Fibroblast of lung (primary cell): ENCODE data around the gene ZEB2. TPM values are rescaled to one million over a fixed set of nuclear protein-coding genes. Genes with fewer than 3 reads are reported as not detected.

Source experiments
- DNase-seq, 2 donors: peaks; one replicate each; pipeline versions ENCODE4 v3.0.0 to v3.0.0-alpha.2; 2010; ENCODE audit warnings: low read depth in 2 of 2
- H2AFZ ChIP-seq: 2 replicates; pipeline ENCODE4 v1.5.1; 2012; ENCODE audit warnings: low read length, control low read depth, inconsistent platforms
- H3K27ac ChIP-seq: 2 replicates; pipeline ENCODE4 v1.5.1; 2011; ENCODE audit warnings: low read length, control low read depth; ENCODE audit not compliant: insufficient read depth
- H3K27me3 ChIP-seq: 2 replicates; pipeline ENCODE4 v1.5.1; 2011; ENCODE audit warnings: mild to moderate bottlenecking, low read length; ENCODE audit not compliant: control insufficient read depth, insufficient read depth
- H3K36me3 ChIP-seq: 2 replicates; pipeline ENCODE4 v1.5.1; 2011; ENCODE audit warnings: low read length; ENCODE audit not compliant: control insufficient read depth, insufficient read depth
- H3K4me1 ChIP-seq: 2 replicates; pipeline ENCODE4 v1.5.1; 2011; ENCODE audit warnings: low read length; ENCODE audit not compliant: control insufficient read depth, insufficient read depth; ENCODE audit errors: extremely low read depth
- H3K4me2 ChIP-seq: 2 replicates; pipeline ENCODE4 v1.5.1; 2011; ENCODE audit warnings: low read length, control low read depth; ENCODE audit not compliant: insufficient read depth; ENCODE audit errors: extremely low read depth
- H3K4me3 ChIP-seq, 4 experiments: fragments of 200-600 bp in 1 of 4; sonication (generic) in 1 of 4; replicated peaks in 1 of 4; 2 replicates each; pipeline ENCODE4 v1.5.1; 2011 to 2016; ENCODE audit warnings: low read length in 4 of 4, low read depth in 3 of 4, mild to moderate bottlenecking in 3 of 4, control low read depth in 2 of 4, inconsistent platforms in 1 of 4, mixed read lengths in 1 of 4; ENCODE audit not compliant: insufficient read depth in 1 of 4; ENCODE audit errors: control extremely low read depth in 1 of 4
- H3K79me2 ChIP-seq: 2 replicates; pipeline ENCODE4 v1.5.1; 2012; ENCODE audit warnings: mild to moderate bottlenecking, low read length, inconsistent platforms; ENCODE audit not compliant: control insufficient read depth, insufficient read depth
- H3K9ac ChIP-seq: 2 replicates; pipeline ENCODE4 v1.5.1; 2011; ENCODE audit warnings: mild to moderate bottlenecking, low read length, control low read depth; ENCODE audit not compliant: insufficient read depth
- H3K9me3 ChIP-seq: 2 replicates; pipeline ENCODE4 v1.5.1; 2012; ENCODE audit warnings: low read depth, low read length; ENCODE audit not compliant: control insufficient read depth, insufficient read depth
- H4K20me1 ChIP-seq: 2 replicates; pipeline ENCODE4 v1.5.1; 2011; ENCODE audit warnings: low read length; ENCODE audit not compliant: control insufficient read depth, insufficient read depth; ENCODE audit errors: extremely low read depth
- EZH2 ChIP-seq: IDR thresholded peaks from 2 replicates; pipeline ENCODE4 v1.5.1; 2012; ENCODE audit warnings: low read length, control low read depth, mild to moderate bottlenecking; ENCODE audit errors: missing control alignments
- polyA plus RNA-seq, 2 donors: library from polyadenylated mRNA; depleted of rRNA in 1 of 2; stranded (reverse) in 1 of 2; unstranded in 1 of 2; fragments of >200 nt; gene quantifications; 2 replicates each; pipeline ENCODE4 v1.2.1, GENCODE V29; 2011 to 2012; ENCODE audit warnings: missing spikeins in 1 of 2
- total RNA-seq: library from RNA; depleted of rRNA; stranded (reverse); fragments of >200 nt; gene quantifications from 2 replicates; pipeline ENCODE4 v1.2.1, GENCODE V29; 2014
- TF ChIP-seq, protein P1 (sequence below), 2 donors: IDR thresholded peaks in 1 of 2; conservative IDR thresholded peaks in 1 of 2; 1 replicate in 1 of 2; 2 replicates in 1 of 2; pipeline ENCODE4 v1.5.1; 2011 to 2012; ENCODE audit warnings: low read length in 2 of 2, control low read depth in 1 of 2, inconsistent platforms in 1 of 2, low read depth in 1 of 2, mild to moderate bottlenecking in 1 of 2

ZEB2 gene
- total and polyA plus RNA-seq, 2 donors (not counting 1 experiment from before 2014, with no cell fraction given): 91.0 to 130 TPM

DNA sequence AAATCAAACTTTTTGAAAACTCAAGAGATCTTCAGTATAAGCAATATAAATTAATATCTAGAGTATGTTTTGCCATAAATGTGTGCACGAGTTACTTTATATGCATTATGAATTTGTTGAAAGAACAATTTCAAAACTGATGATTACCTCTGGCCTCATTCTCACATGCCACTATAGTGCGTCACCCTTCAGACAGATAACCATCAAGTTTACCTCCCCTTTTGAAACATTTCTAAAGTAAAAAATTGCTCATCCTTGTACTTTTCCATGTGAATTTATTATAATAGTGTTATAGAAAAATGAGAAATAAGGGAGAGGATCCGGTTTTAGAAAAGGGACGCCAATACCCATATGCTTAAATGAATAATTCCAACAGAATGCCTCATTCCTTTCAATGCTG lies 38.3 kb downstream of the ZEB2 start:
- Histone ChIP-seq H4K20me1 (no peaks in the 10 kb centered on the region), H2AFZ (no peak overlapping the region), H3K4me2 (no peak overlapping the region), H3K27ac (no peak overlapping the region), H3K36me3 (no peaks in the 10 kb centered on the region), H3K9me3 (no peaks in the 10 kb centered on the region), H3K27me3 (no peaks in the 10 kb centered on the region), H3K79me2 (peaks cover 64% of the 10 kb centered on the region), H3K9ac (no peak overlapping the region), H3K4me1 (peaks cover 25% of the 10 kb centered on the region), H3K4me3 (no peak overlapping the region)
- no peak for DNase-seq
- TF ChIP-seq, protein P1, sequence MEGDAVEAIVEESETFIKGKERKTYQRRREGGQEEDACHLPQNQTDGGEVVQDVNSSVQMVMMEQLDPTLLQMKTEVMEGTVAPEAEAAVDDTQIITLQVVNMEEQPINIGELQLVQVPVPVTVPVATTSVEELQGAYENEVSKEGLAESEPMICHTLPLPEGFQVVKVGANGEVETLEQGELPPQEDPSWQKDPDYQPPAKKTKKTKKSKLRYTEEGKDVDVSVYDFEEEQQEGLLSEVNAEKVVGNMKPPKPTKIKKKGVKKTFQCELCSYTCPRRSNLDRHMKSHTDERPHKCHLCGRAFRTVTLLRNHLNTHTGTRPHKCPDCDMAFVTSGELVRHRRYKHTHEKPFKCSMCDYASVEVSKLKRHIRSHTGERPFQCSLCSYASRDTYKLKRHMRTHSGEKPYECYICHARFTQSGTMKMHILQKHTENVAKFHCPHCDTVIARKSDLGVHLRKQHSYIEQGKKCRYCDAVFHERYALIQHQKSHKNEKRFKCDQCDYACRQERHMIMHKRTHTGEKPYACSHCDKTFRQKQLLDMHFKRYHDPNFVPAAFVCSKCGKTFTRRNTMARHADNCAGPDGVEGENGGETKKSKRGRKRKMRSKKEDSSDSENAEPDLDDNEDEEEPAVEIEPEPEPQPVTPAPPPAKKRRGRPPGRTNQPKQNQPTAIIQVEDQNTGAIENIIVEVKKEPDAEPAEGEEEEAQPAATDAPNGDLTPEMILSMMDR (conservative IDR thresholded peaks at IDR 0.05 in 1 of 2, IDR thresholded peaks at IDR 0.05 in 1 of 2; ENCODE audit: low read depth in 1 of 2, low read length in 2 of 2): no peak
- no peak for TF ChIP-seq EZH2

DNA sequence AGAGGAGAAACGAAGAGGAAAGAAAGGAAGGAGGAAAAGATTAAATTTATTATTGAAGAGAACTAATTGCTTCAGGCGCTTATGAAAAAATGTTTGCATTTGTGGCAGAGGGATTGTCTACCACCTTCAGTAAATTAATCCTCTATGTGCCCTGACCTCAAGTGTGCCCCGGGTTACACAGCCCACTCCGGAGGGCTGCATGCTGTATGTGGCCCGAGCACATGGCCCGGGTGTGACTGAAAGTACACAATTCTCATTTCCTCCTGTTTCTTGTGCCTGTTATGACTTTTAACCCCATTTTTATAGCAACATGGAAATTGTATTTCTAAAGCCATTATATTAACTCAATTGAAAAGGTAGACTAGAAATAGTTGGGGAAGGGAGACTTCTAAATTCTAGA lies 38.8 kb downstream of the ZEB2 start:
- no peak for DNase-seq
- no peaks in the 10 kb centered on the region for H3K27me3 ChIP-seq
- peak overlapping the region; percentile 40 for H3K27ac ChIP-seq
- no peak overlapping the region for H3K4me3 ChIP-seq
- H3K9me3 ChIP-seq: no peaks in the 10 kb centered on the region
- no peaks in the 10 kb centered on the region for H3K36me3 ChIP-seq
- peaks cover 65% of the 10 kb centered on the region for H3K79me2 ChIP-seq
- TF ChIP-seq, protein P1 (conservative IDR thresholded peaks at IDR 0.05 in 1 of 2, IDR thresholded peaks at IDR 0.05 in 1 of 2; ENCODE audit: low read depth in 1 of 2, low read length in 2 of 2): no peak
- TF ChIP-seq EZH2: no peak
- peaks cover 31% of the 10 kb centered on the region for H3K4me1 ChIP-seq
- no peak overlapping the region for H3K4me2 ChIP-seq
- H4K20me1 ChIP-seq: no peaks in the 10 kb centered on the region
- H3K9ac ChIP-seq: no peak overlapping the region
- no peak overlapping the region for H2AFZ ChIP-seq

DNA sequence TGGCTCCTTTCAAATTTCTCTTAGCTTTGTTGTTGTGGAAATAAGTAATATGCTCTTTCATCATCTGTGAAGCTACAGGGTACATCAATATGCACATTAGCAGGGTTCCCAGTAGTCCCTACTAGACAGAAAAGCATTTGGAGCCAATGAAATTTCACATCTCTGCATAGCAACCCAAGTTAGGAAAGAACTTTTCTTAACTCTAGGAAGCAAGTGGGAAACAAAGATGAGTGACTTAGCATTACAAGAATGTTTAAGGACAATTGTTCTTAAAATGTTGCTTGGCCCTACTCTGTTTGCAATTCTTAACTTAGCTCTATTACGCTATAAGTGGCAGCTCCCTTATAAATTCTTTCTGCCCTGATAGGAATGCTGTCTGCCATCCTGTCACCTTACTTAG lies 39.6 kb downstream of the ZEB2 start:
- peaks cover 33% of the 10 kb centered on the region for H3K4me1 ChIP-seq
- no peaks in the 10 kb centered on the region for H3K36me3 ChIP-seq
- peaks cover 66% of the 10 kb centered on the region for H3K79me2 ChIP-seq
- H3K9ac ChIP-seq: no peak overlapping the region
- no peaks in the 10 kb centered on the region for H3K27me3 ChIP-seq
- H3K4me2 ChIP-seq: no peak overlapping the region
- H2AFZ ChIP-seq: no peak overlapping the region
- no peak overlapping the region for H3K4me3 ChIP-seq
- DNase-seq: peak; percentile 66 to 71
- no peaks in the 10 kb centered on the region for H4K20me1 ChIP-seq
- TF ChIP-seq, protein P1 (conservative IDR thresholded peaks at IDR 0.05 in 1 of 2, IDR thresholded peaks at IDR 0.05 in 1 of 2; ENCODE audit: low read depth in 1 of 2, low read length in 2 of 2): no peak
- TF ChIP-seq EZH2: no peak
- peak overlapping the region; percentile 18 for H3K27ac ChIP-seq
- H3K9me3 ChIP-seq: no peaks in the 10 kb centered on the region
